H9 (cell line): Measurements from ENCODE around the gene KSR1. TPM values are rescaled to one million over a fixed set of nuclear protein-coding genes. Genes with fewer than 3 reads are reported as not detected.
"Not testable (repeated sequence)": the region's sequence is repeated elsewhere in the genome, so short reads cannot be mapped to it uniquely, and the experiment has no call there.

ENCODE experiments used
- DNase-seq: peaks from one replicate; pipeline ENCODE4 v3.0.0-alpha.2; 2017
- H2AFZ ChIP-seq: one replicate; pipeline ENCODE4 v1.6.1; 2013; ENCODE audit warnings: mild to moderate bottlenecking, low read length, control low read depth, moderate library complexity
- H2AK5ac ChIP-seq: 2 replicates; pipeline ENCODE4 v1.6.1; 2013; ENCODE audit warnings: low read length, control low read depth, mixed read lengths; ENCODE audit not compliant: insufficient read length
- H2BK120ac ChIP-seq: one replicate; pipeline ENCODE4 v1.6.1; 2013; ENCODE audit warnings: low read depth, mild to moderate bottlenecking, low read length, control low read depth, inconsistent platforms; ENCODE audit not compliant: poor library complexity, severe bottlenecking
- H2BK12ac ChIP-seq: 2 replicates; pipeline ENCODE4 v1.6.1; 2013; ENCODE audit warnings: low read length, control low read depth, mixed read lengths, low read depth; ENCODE audit not compliant: insufficient read length
- H2BK15ac ChIP-seq: 2 replicates; pipeline ENCODE4 v1.6.1; 2013; ENCODE audit warnings: low read depth, low read length, control low read depth
- H2BK20ac ChIP-seq: one replicate; pipeline ENCODE4 v1.6.1; 2013; ENCODE audit warnings: low read depth, mild to moderate bottlenecking, low read length, control low read depth, inconsistent platforms; ENCODE audit not compliant: poor library complexity, severe bottlenecking
- H2BK5ac ChIP-seq: 2 replicates; pipeline ENCODE4 v1.6.1; 2013; ENCODE audit warnings: low read length, control low read depth, mixed read lengths; ENCODE audit not compliant: insufficient read length
- H3K14ac ChIP-seq: 2 replicates; pipeline ENCODE4 v1.6.1; 2013; ENCODE audit warnings: low read length, control low read depth; ENCODE audit not compliant: insufficient read depth
- H3K18ac ChIP-seq: 2 replicates; pipeline ENCODE4 v1.6.1; 2013; ENCODE audit warnings: low read depth, mild to moderate bottlenecking, mixed read lengths, low read length, control low read depth; ENCODE audit not compliant: insufficient read length
- H3K23ac ChIP-seq: 2 replicates; pipeline ENCODE4 v1.6.1; 2013; ENCODE audit warnings: low read length, control low read depth, mixed read lengths, low read depth; ENCODE audit not compliant: insufficient read length
- H3K23me2 ChIP-seq: 2 replicates; pipeline ENCODE4 v1.6.1; 2013; ENCODE audit warnings: low read depth, mild to moderate bottlenecking, mixed read lengths, low read length, control low read depth; ENCODE audit not compliant: insufficient read length, poor library complexity, severe bottlenecking
- H3K27ac ChIP-seq: 2 replicates; pipeline ENCODE4 v1.5.1; 2013; ENCODE audit warnings: low read length, control low read depth, mixed read lengths, low read depth; ENCODE audit not compliant: insufficient read length
- H3K27me3 ChIP-seq: 2 replicates; pipeline ENCODE4 v1.6.1; 2013; ENCODE audit warnings: low read length, control low read depth, inconsistent platforms; ENCODE audit not compliant: insufficient read depth
- H3K4ac ChIP-seq: 2 replicates; pipeline ENCODE4 v1.6.1; 2013; ENCODE audit warnings: low read depth, mild to moderate bottlenecking, control low read depth, inconsistent platforms, low read length, moderate library complexity
- H3K4me1 ChIP-seq: 2 replicates; pipeline ENCODE4 v1.6.1; 2013; ENCODE audit warnings: low read length, control low read depth, inconsistent platforms; ENCODE audit not compliant: insufficient read depth
- H3K4me2 ChIP-seq: 2 replicates; pipeline ENCODE4 v1.6.1; 2013; ENCODE audit warnings: low read length, control low read depth, mixed read lengths; ENCODE audit not compliant: insufficient read length, insufficient read depth
- H3K56ac ChIP-seq: 2 replicates; pipeline ENCODE4 v1.6.1; 2013; ENCODE audit warnings: low read depth, mild to moderate bottlenecking, mixed read lengths, low read length, control low read depth; ENCODE audit not compliant: insufficient read length
- H3K79me1 ChIP-seq: 2 replicates; pipeline ENCODE4 v1.6.1; 2013; ENCODE audit warnings: low read depth, mild to moderate bottlenecking, moderate library complexity, low read length, control low read depth, inconsistent platforms; ENCODE audit not compliant: insufficient read depth, poor library complexity, severe bottlenecking
- H3K79me2 ChIP-seq: 2 replicates; pipeline ENCODE4 v1.6.1; 2013; ENCODE audit warnings: low read length, control low read depth, inconsistent platforms; ENCODE audit not compliant: insufficient read depth
- H3K9ac ChIP-seq: 2 replicates; pipeline ENCODE4 v1.6.1; 2013; ENCODE audit warnings: low read length, control low read depth, mixed read lengths; ENCODE audit not compliant: insufficient read length; ENCODE audit errors: extremely low read depth
- H3K9me3 ChIP-seq: one replicate; pipeline ENCODE4 v1.6.1; 2013; ENCODE audit warnings: low read depth, low read length, inconsistent platforms; ENCODE audit not compliant: control insufficient read depth
- H3T11ph ChIP-seq: one replicate; pipeline ENCODE4 v1.6.1; 2013; ENCODE audit warnings: mild to moderate bottlenecking, low read length, control low read depth, inconsistent platforms
- H4K20me1 ChIP-seq: one replicate; pipeline ENCODE4 v1.6.1; 2013; ENCODE audit not compliant: control insufficient read depth, insufficient read length, insufficient read depth
- H4K5ac ChIP-seq: 2 replicates; pipeline ENCODE4 v1.6.1; 2013; ENCODE audit warnings: low read depth, mild to moderate bottlenecking, mixed read lengths, low read length, control low read depth; ENCODE audit not compliant: insufficient read length
- H4K8ac ChIP-seq: replicated peaks from 2 replicates; pipeline ENCODE4 v1.6.1; 2013; ENCODE audit warnings: low read length, control low read depth, mixed read lengths, low read depth; ENCODE audit not compliant: insufficient read length
- H4K91ac ChIP-seq: 2 replicates; pipeline ENCODE4 v1.6.1; 2013; ENCODE audit warnings: low read depth, mild to moderate bottlenecking, moderate library complexity, mixed read lengths, low read length, control low read depth; ENCODE audit not compliant: insufficient read length
- H3K27ac Mint-ChIP-seq, 3 experiments: 2 replicates in 2 of 3; 3 replicates in 1 of 3; pipeline ENCODE4 v1.8.0; 2020 to 2021; ENCODE audit warnings: mixed read lengths in 3 of 3, mild to moderate bottlenecking in 1 of 3, moderate library complexity in 1 of 3
- H3K27me3 Mint-ChIP-seq: 2 replicates; pipeline ENCODE4 v1.8.0; 2021; ENCODE audit warnings: low read depth, mild to moderate bottlenecking, moderate library complexity, mixed read lengths
- H3K36me3 Mint-ChIP-seq, 3 experiments: 2 replicates in 2 of 3; 3 replicates in 1 of 3; pipeline ENCODE4 v1.8.0; 2020 to 2021; ENCODE audit warnings: low read depth in 3 of 3, mixed read lengths in 3 of 3; ENCODE audit not compliant: insufficient read depth in 1 of 3
- H3K4me1 Mint-ChIP-seq, 2 experiments: 2 replicates each; pipeline ENCODE4 v1.8.0; 2020; ENCODE audit warnings: mixed read lengths in 2 of 2
- H3K4me3 Mint-ChIP-seq, 2 experiments: 2 replicates in 1 of 2; 3 replicates in 1 of 2; pipeline ENCODE4 v1.8.0; 2020 to 2021; ENCODE audit warnings: mild to moderate bottlenecking in 2 of 2, mixed read lengths in 2 of 2, moderate library complexity in 1 of 2
- H3K9me3 Mint-ChIP-seq, 2 experiments: 2 replicates in 1 of 2; 3 replicates in 1 of 2; pipeline ENCODE4 v1.8.0; 2020; ENCODE audit warnings: mild to moderate bottlenecking in 2 of 2, mixed read lengths in 2 of 2, moderate library complexity in 1 of 2
- WGBS: extraction: QIAGEN DNeasy Blood & Tissue Kit; methylation state at CpG from one replicate; pipeline ENCODE4 v1.1.7; 2013; ENCODE audit warnings: missing lambda C conversion rate, low lambda C conversion rate, mixed read lengths; ENCODE audit not compliant: insufficient read length; ENCODE audit errors: extremely low coverage; 5-methylcytosine and 5-hydroxymethylcytosine counted together
- total RNA-seq: library from RNA; stranded (reverse); gene quantifications from 2 replicates; pipeline ENCODE4 v1.2.1, GENCODE V29; 2021

KSR1 gene
- total RNA-seq, 1 experiment from 2014 or later, result 44.9 TPM

GRCh38 chr17:27656620-27657019 is 200.4 kb downstream of the KSR1 start:
- not testable (repeated sequence) for H4K8ac ChIP-seq, H3K14ac ChIP-seq, H4K91ac ChIP-seq, H2BK120ac ChIP-seq, H2AK5ac ChIP-seq, H2AFZ ChIP-seq, H2BK5ac ChIP-seq, H3K23me2 ChIP-seq, H3K4me1 Mint-ChIP-seq, H4K5ac ChIP-seq, H3K27me3 ChIP-seq, H3K18ac ChIP-seq, H2BK12ac ChIP-seq, H3K4me3 Mint-ChIP-seq, H3K9me3 ChIP-seq, H3K4ac ChIP-seq, H3K4me2 ChIP-seq, H2BK15ac ChIP-seq, DNase-seq, H3K79me2 ChIP-seq, H2BK20ac ChIP-seq, H3T11ph ChIP-seq, H3K27me3 Mint-ChIP-seq, H4K20me1 ChIP-seq, H3K23ac ChIP-seq, H3K9ac ChIP-seq, H3K79me1 ChIP-seq, H3K36me3 Mint-ChIP-seq, H3K4me1 ChIP-seq, H3K56ac ChIP-seq, H3K27ac ChIP-seq, H3K9me3 Mint-ChIP-seq
- 0 out of 7 replicates have a peak overlapping the region, but pooled peaks of 1 of the 3 experiments have one; percentile 13 for H3K27ac Mint-ChIP-seq
- WGBS, result no CpG with 5 or more reads among the region's 8 CpGs
